OCI-M2 (cell line): ENCODE results near the gene CERCAM.
A peak's percentile ranks its signal among the peaks of the same experiment; 100 is the strongest.
"Not testable (repeated sequence)": the region's sequence is repeated elsewhere in the genome, so short reads cannot be mapped to it uniquely, and the experiment has no call there.

ENCODE experiments used
- DNase-seq: peaks from one replicate; lab custom pipeline; 2025; ENCODE audit not compliant: unreplicated experiment; lab: John Stamatoyannopoulos, UW

CERCAM gene

GRCh38 chr9:128416014-128416413 lies 4.6 kb upstream of the CERCAM start:
- no peak for DNase-seq

- no peak for DNase-seq
These were observed 4.1 kb upstream of the CERCAM start for GRCh38 chr9:128416432-128417019.

- no peak for DNase-seq
These were observed 1.4 kb upstream of the CERCAM start for GRCh38 chr9:128419061-128419925.

GRCh38 chr9:128420060-128420650 lies 502 bp upstream of the CERCAM start:
- DNase-seq: no peak

GRCh38 chr9:128421482-128421996 lies 882 bp downstream of the CERCAM start:
- no peak for DNase-seq

GRCh38 chr9:128422022-128422782 lies 1.5 kb downstream of the CERCAM start:
- DNase-seq: not testable (repeated sequence)

- DNase-seq: no peak
These were observed 2.1 kb downstream of the CERCAM start for GRCh38 chr9:128422783-128423150.

GRCh38 chr9:128423356-128423755 lies 2.7 kb downstream of the CERCAM start:
- DNase-seq: not testable (repeated sequence)

- no peak for DNase-seq
These were observed 3.7 kb downstream of the CERCAM start for GRCh38 chr9:128424268-128424780.

GRCh38 chr9:128428644-128429512 lies 8.2 kb downstream of the CERCAM start:
- DNase-seq: no peak

- DNase-seq: no peak
These were observed 8.9 kb downstream of the CERCAM start for GRCh38 chr9:128429513-128430086.

GRCh38 chr9:128431207-128431606 lies 10.6 kb downstream of the CERCAM start:
- DNase-seq: no peak

GRCh38 chr9:128434340-128434739 lies 13.7 kb downstream of the CERCAM start:
- DNase-seq: no peak

- no peak for DNase-seq
These were observed 15.0 kb downstream of the CERCAM start for GRCh38 chr9:128435611-128436010.

GRCh38 chr9:128438343-128439109 lies 17.9 kb downstream of the CERCAM start:
- peak; percentile 24 for DNase-seq

- no peak for DNase-seq
These were observed 18.6 kb downstream of the CERCAM start for GRCh38 chr9:128439273-128439672.

GRCh38 chr9:128442150-128442549 lies 21.5 kb downstream of the CERCAM start:
- DNase-seq: no peak

GRCh38 chr9:128446505-128446904 lies 25.8 kb downstream of the CERCAM start:
- not testable (repeated sequence) for DNase-seq

- DNase-seq: no peak
These were observed 28.1 kb downstream of the CERCAM start for GRCh38 chr9:128448746-128449145.
